ENCODE measurements around the gene ATP10A. TPM values are rescaled to one million over a fixed set of nuclear protein-coding genes. Genes with fewer than 3 reads are reported as not detected.

ATP10A gene
- polyA plus RNA-seq, 3 donors, result 0.71 to 3.9 (median 0.92) TPM

DNA sequence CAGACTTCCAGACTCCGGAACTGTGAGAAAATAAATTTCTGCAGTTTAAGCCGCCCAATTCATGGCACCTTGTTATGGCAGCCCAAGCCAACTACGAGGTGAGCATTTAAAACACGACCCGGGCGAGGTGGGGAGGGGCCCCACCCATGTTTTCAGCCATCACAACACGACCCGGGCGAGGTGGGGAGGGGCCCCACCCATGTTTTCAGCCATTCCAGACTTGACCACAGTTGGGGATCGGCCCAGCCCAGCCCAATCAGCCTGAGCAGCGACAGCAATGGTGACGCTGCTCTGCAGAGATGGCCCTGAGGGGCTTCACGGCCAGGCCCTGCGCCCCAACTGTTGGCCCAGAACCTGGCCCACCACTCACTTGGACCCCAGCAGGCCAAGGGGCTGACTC lies 93.1 kb downstream of the ATP10A start:
- Histone ChIP-seq H3K27ac (ENCODE audit: low read depth in 1 of 2, low read length in 2 of 2) (no peak overlapping the region), H3K4me1 (ENCODE audit: control insufficient read depth in 1 of 2, insufficient read depth in 2 of 2, low read length in 2 of 2) (peaks cover 3 to 9% of the 10 kb centered on the region in 2 donors), H3K27me3 (ENCODE audit: control insufficient read depth in 2 of 2, insufficient read depth in 2 of 2, low read length in 2 of 2) (no peaks in the 10 kb centered on the region), H3K9ac (ENCODE audit: insufficient read depth, low read length, poor library complexity, severe bottlenecking) (no peak overlapping the region), H3K4me3 (replicated peaks in 1 of 3; ENCODE audit: low read depth in 2 of 3, low read length in 3 of 3) (no peak overlapping the region), H3K36me3 (replicated peaks in 1 of 2; ENCODE audit: control insufficient read depth in 1 of 2, insufficient read depth in 2 of 2, low read length in 2 of 2) (peaks cover 0 to 9% of the 10 kb centered on the region in 2 donors), H3K9me3 (replicated peaks in 1 of 2; ENCODE audit: control insufficient read depth in 1 of 2, insufficient read depth in 1 of 2, low read length in 2 of 2) (peaks cover 0 to 18% of the 10 kb centered on the region in 2 donors), H3K79me2 (ENCODE audit: insufficient read depth, low read length) (no peaks in the 10 kb centered on the region), H3K4me2 (replicated peaks; ENCODE audit: extremely low read depth, low read length, poor library complexity, severe bottlenecking) (no peak overlapping the region), H4K20me1 (ENCODE audit: insufficient read depth, low read length) (no peaks in the 10 kb centered on the region), H2AFZ (ENCODE audit: insufficient read depth, low read depth, low read length, poor library complexity, severe bottlenecking) (no peak overlapping the region)
- peaks cover 0 to 3% (median 2%) of the 10 kb centered on the region in 3 donors for H3K27me3 Mint-ChIP-seq (ENCODE audit: low read depth in 3 of 3)
- intact Hi-C loops (cut with micrococcal nuclease), result no loop called here
- H3K36me3 Mint-ChIP-seq, result peaks cover 4 to 16% of the 10 kb centered on the region in 2 donors
- DNase-seq, result no peak
- peaks cover 10 to 17% (median 12%) of the 10 kb centered on the region in 7 donors for H3K9me3 Mint-ChIP-seq
- WGBS (ENCODE audit: insufficient coverage), result 98% methylated on average over 14 of the region's 14 CpGs
- TF ChIP-seq, protein P1, sequence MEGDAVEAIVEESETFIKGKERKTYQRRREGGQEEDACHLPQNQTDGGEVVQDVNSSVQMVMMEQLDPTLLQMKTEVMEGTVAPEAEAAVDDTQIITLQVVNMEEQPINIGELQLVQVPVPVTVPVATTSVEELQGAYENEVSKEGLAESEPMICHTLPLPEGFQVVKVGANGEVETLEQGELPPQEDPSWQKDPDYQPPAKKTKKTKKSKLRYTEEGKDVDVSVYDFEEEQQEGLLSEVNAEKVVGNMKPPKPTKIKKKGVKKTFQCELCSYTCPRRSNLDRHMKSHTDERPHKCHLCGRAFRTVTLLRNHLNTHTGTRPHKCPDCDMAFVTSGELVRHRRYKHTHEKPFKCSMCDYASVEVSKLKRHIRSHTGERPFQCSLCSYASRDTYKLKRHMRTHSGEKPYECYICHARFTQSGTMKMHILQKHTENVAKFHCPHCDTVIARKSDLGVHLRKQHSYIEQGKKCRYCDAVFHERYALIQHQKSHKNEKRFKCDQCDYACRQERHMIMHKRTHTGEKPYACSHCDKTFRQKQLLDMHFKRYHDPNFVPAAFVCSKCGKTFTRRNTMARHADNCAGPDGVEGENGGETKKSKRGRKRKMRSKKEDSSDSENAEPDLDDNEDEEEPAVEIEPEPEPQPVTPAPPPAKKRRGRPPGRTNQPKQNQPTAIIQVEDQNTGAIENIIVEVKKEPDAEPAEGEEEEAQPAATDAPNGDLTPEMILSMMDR (IDR thresholded peaks at IDR 0.05), result no peak
- no peak overlapping the region for H3K4me3 Mint-ChIP-seq
- peaks cover 14% of the 10 kb centered on the region for H3K4me1 Mint-ChIP-seq
- H3K27ac Mint-ChIP-seq, result no peak overlapping the region

DNA sequence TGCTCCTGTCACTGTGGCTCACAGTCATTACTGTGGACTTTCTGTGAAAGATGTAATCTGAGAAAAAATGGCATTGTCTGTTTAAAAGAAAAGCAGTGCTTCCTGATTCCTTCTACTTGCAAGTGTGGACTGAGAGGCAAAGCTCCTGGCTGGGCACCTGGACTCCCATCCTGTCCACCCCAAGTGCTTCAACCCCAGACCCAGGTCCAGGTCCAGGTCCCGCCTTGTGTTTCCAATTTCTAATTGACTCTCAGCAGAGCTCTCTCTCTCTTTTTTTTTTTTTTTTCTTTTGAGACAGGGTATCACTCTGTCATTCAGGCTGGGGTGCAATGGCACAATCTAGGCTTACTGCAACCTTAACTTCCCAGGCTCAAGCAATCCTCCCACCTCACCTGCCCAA lies 94.9 kb downstream of the ATP10A start:
- Histone ChIP-seq H3K4me3 (replicated peaks in 1 of 3; ENCODE audit: low read depth in 2 of 3, low read length in 3 of 3) (no peak overlapping the region), H3K79me2 (ENCODE audit: insufficient read depth, low read length) (no peaks in the 10 kb centered on the region), H3K9me3 (replicated peaks in 1 of 2; ENCODE audit: control insufficient read depth in 1 of 2, insufficient read depth in 1 of 2, low read length in 2 of 2) (peaks cover 0 to 29% of the 10 kb centered on the region in 2 donors), H3K9ac (ENCODE audit: insufficient read depth, low read length, poor library complexity, severe bottlenecking) (no peak overlapping the region), H3K4me2 (replicated peaks; ENCODE audit: extremely low read depth, low read length, poor library complexity, severe bottlenecking) (no peak overlapping the region), H3K36me3 (replicated peaks in 1 of 2; ENCODE audit: control insufficient read depth in 1 of 2, insufficient read depth in 2 of 2, low read length in 2 of 2) (peaks cover 0 to 9% of the 10 kb centered on the region in 2 donors), H2AFZ (ENCODE audit: insufficient read depth, low read depth, low read length, poor library complexity, severe bottlenecking) (no peak overlapping the region), H3K27ac (ENCODE audit: low read depth in 1 of 2, low read length in 2 of 2) (no peak overlapping the region), H3K27me3 (ENCODE audit: control insufficient read depth in 2 of 2, insufficient read depth in 2 of 2, low read length in 2 of 2) (no peaks in the 10 kb centered on the region), H4K20me1 (ENCODE audit: insufficient read depth, low read length) (no peaks in the 10 kb centered on the region), H3K4me1 (ENCODE audit: control insufficient read depth in 1 of 2, insufficient read depth in 2 of 2, low read length in 2 of 2) (peaks cover 2 to 6% of the 10 kb centered on the region in 2 donors)
- Mint-ChIP-seq H3K9me3 (peaks cover 12 to 26% (median 17%) of the 10 kb centered on the region in 7 donors), H3K36me3 (peaks cover 4 to 27% of the 10 kb centered on the region in 2 donors), H3K4me3 (no peak overlapping the region), H3K27me3 (ENCODE audit: low read depth in 3 of 3) (peaks cover 0 to 3% (median 0%) of the 10 kb centered on the region in 3 donors), H3K4me1 (peaks cover 9% of the 10 kb centered on the region), H3K27ac (peak overlapping the region in 2 of 7 donors; percentile 42 to 57)
- no peak for DNase-seq
- intact Hi-C loops (cut with micrococcal nuclease), result no loop called here
- TF ChIP-seq, protein P1 (IDR thresholded peaks at IDR 0.05), result no peak
- WGBS (ENCODE audit: insufficient coverage), result no CpG with 5 or more reads among the region's 1 CpG

All from CD14-positive monocyte (primary cell).